CD14-positive monocyte (primary cell): ENCODE measurements around the gene GNB4. TPM values are rescaled to one million over a fixed set of nuclear protein-coding genes. Genes with fewer than 3 reads are reported as not detected.

Experiments used
- DNase-seq, 3 donors: peaks; one replicate each; pipeline ENCODE4 v3.0.0-alpha.2; 2011 to 2022
- H2AFZ ChIP-seq: 2 replicates; pipeline ENCODE4 v1.6.0; 2012; ENCODE audit warnings: mild to moderate bottlenecking, low read depth, low read length, inconsistent platforms; ENCODE audit not compliant: insufficient read depth, poor library complexity, severe bottlenecking
- H3K27ac ChIP-seq, 2 donors: 1 replicate in 1 of 2; 2 replicates in 1 of 2; pipeline ENCODE4 v1.5.1; 2012 to 2013; ENCODE audit warnings: low read length in 2 of 2, control low read depth in 1 of 2, inconsistent platforms in 1 of 2, low read depth in 1 of 2, mild to moderate bottlenecking in 1 of 2
- H3K27me3 ChIP-seq, 2 donors: one replicate each; pipeline versions ENCODE4 v1.6.0 to v1.6.1; 2011 to 2013; ENCODE audit warnings: low read length in 2 of 2; ENCODE audit not compliant: control insufficient read depth in 2 of 2, insufficient read depth in 2 of 2
- H3K36me3 ChIP-seq, 2 donors: replicated peaks in 1 of 2; 1 replicate in 1 of 2; 2 replicates in 1 of 2; pipeline versions ENCODE4 v1.5.1 to v1.6.1; 2012 to 2013; ENCODE audit warnings: low read length in 2 of 2, control low read depth in 1 of 2, inconsistent platforms in 1 of 2, mild to moderate bottlenecking in 1 of 2; ENCODE audit not compliant: insufficient read depth in 2 of 2, control insufficient read depth in 1 of 2
- H3K4me1 ChIP-seq, 2 donors: 1 replicate in 1 of 2; 2 replicates in 1 of 2; pipeline versions ENCODE4 v1.5.1 to v1.6.1; 2012 to 2013; ENCODE audit warnings: low read length in 2 of 2, control low read depth in 1 of 2, inconsistent platforms in 1 of 2, mild to moderate bottlenecking in 1 of 2, moderate library complexity in 1 of 2; ENCODE audit not compliant: insufficient read depth in 2 of 2, control insufficient read depth in 1 of 2
- H3K4me2 ChIP-seq: replicated peaks from 2 replicates; pipeline ENCODE3; 2012; ENCODE audit warnings: low read length, moderate library complexity, mild to moderate bottlenecking; ENCODE audit not compliant: poor library complexity, severe bottlenecking; ENCODE audit errors: extremely low read depth
- H3K4me3 ChIP-seq, 3 experiments: fragments of 200-600 bp in 1 of 3; sonication (generic) in 1 of 3; replicated peaks in 1 of 3; 1 replicate in 2 of 3; 2 replicates in 1 of 3; pipeline ENCODE4 v1.5.1; 2011 to 2013; ENCODE audit warnings: low read length in 3 of 3, mild to moderate bottlenecking in 3 of 3, control low read depth in 2 of 3, low read depth in 2 of 3, inconsistent platforms in 1 of 3, moderate library complexity in 1 of 3
- H3K79me2 ChIP-seq: 2 replicates; pipeline ENCODE4 v1.6.0; 2012; ENCODE audit warnings: mild to moderate bottlenecking, control low read depth, inconsistent platforms, low read length, moderate library complexity; ENCODE audit not compliant: insufficient read depth
- H3K9ac ChIP-seq: 2 replicates; pipeline ENCODE4 v1.6.0; 2017; ENCODE audit warnings: low read length, mild to moderate bottlenecking; ENCODE audit not compliant: insufficient read depth, poor library complexity, severe bottlenecking
- H3K9me3 ChIP-seq, 2 donors: replicated peaks in 1 of 2; 1 replicate in 1 of 2; 2 replicates in 1 of 2; pipeline versions ENCODE4 v1.5.1 to v1.6.1; 2012 to 2013; ENCODE audit warnings: low read length in 2 of 2, control low read depth in 1 of 2; ENCODE audit not compliant: control insufficient read depth in 1 of 2, insufficient read depth in 1 of 2
- H4K20me1 ChIP-seq: 2 replicates; pipeline ENCODE4 v1.6.0; 2012; ENCODE audit warnings: mild to moderate bottlenecking, low read length, control low read depth, moderate library complexity; ENCODE audit not compliant: insufficient read depth
- H3K27ac Mint-ChIP-seq, 7 donors: one replicate each; pipeline ENCODE4 v1.8.0; 2020; ENCODE audit warnings: mild to moderate bottlenecking in 7 of 7, mixed read lengths in 7 of 7, moderate library complexity in 6 of 7, inconsistent platforms in 2 of 7
- H3K27me3 Mint-ChIP-seq, 3 donors: one replicate each; pipeline ENCODE4 v1.8.0; 2021 to 2022; ENCODE audit warnings: low read depth in 3 of 3, mild to moderate bottlenecking in 3 of 3, mixed read lengths in 3 of 3, moderate library complexity in 3 of 3, inconsistent platforms in 1 of 3
- H3K36me3 Mint-ChIP-seq, 2 donors: one replicate each; pipeline ENCODE4 v1.8.0; 2020; ENCODE audit warnings: mixed read lengths in 2 of 2, inconsistent platforms in 1 of 2, mild to moderate bottlenecking in 1 of 2
- H3K4me1 Mint-ChIP-seq: one replicate; pipeline ENCODE4 v1.8.0; 2020; ENCODE audit warnings: mild to moderate bottlenecking, mixed read lengths
- H3K4me3 Mint-ChIP-seq, 2 donors: one replicate each; pipeline ENCODE4 v1.8.0; 2020; ENCODE audit warnings: mild to moderate bottlenecking in 2 of 2, mixed read lengths in 2 of 2, moderate library complexity in 1 of 2
- H3K9me3 Mint-ChIP-seq, 7 donors: one replicate each; pipeline ENCODE4 v1.8.0; 2020 to 2022; ENCODE audit warnings: mixed read lengths in 7 of 7, mild to moderate bottlenecking in 6 of 7, moderate library complexity in 6 of 7, inconsistent platforms in 2 of 7
- WGBS: methylation state at CpG from one replicate; pipeline ENCODE4 v1.1.5; 2013; ENCODE audit warnings: missing lambda C conversion rate; ENCODE audit not compliant: insufficient coverage; 5-methylcytosine and 5-hydroxymethylcytosine counted together
- intact Hi-C, 2 donors: fragments of 100-400 bp; cut with micrococcal nuclease; formaldehyde crosslinking; loops; one replicate each; pipeline versions ENCODE4 v1.15.0 to v1.15.1; 2023
- polyA plus RNA-seq, 3 donors: library from polyadenylated mRNA; depleted of rRNA in 1 of 3; unstranded in 2 of 3; stranded (reverse) in 1 of 3; fragments of 300-500 nt in 2 of 3; fragments of >200 nt in 1 of 3; fragmentation: Illumina TruSeq in 2 of 3; gene quantifications; 1 replicate in 2 of 3; 2 replicates in 1 of 3; pipeline ENCODE4 v1.2.3, GENCODE V29; 2012 to 2021
- TF ChIP-seq, protein P1 (sequence below): fragments of 200-600 bp; IDR thresholded peaks from one replicate; pipeline ENCODE4 v1.8.0; 2022; ENCODE audit warnings: antibody characterized with exemption, mild to moderate bottlenecking

The GNB4 gene
- polyA plus RNA-seq, 3 donors, result 15.4 to 65.1 (median 63.5) TPM

GRCh38 chr3:179430277-179430870, 20.9 kb downstream of the GNB4 start:
- H4K20me1 ChIP-seq, result peaks cover 97% of the 10 kb centered on the region
- DNase-seq, result no peak
- H3K9me3 ChIP-seq, result no peaks in the 10 kb centered on the region
- intact Hi-C loops, result no loop called here
- H3K4me1 ChIP-seq, result peaks cover 19 to 28% of the 10 kb centered on the region in 2 donors
- 100% methylated on average over 2 of the region's 2 CpGs for WGBS
- Mint-ChIP-seq H3K27ac (peak overlapping the region in 4 of 7 donors; percentile 2 to 74 (median 54)), H3K9me3 (no peaks in the 10 kb centered on the region), H3K27me3 (peaks cover 0 to 2% (median 1%) of the 10 kb centered on the region in 3 donors), H3K4me1 (peaks cover 42% of the 10 kb centered on the region), H3K36me3 (peaks cover 6 to 28% of the 10 kb centered on the region in 2 donors), H3K4me3 (no peak overlapping the region)
- no peaks in the 10 kb centered on the region for H3K27me3 ChIP-seq
- H3K36me3 ChIP-seq, result peaks cover 9 to 16% of the 10 kb centered on the region in 2 donors
- H3K4me3 ChIP-seq, result no peak overlapping the region
- peaks cover 95% of the 10 kb centered on the region for H3K79me2 ChIP-seq
- H3K9ac ChIP-seq, result no peak overlapping the region
- H2AFZ ChIP-seq, result no peak overlapping the region
- no peak overlapping the region for H3K4me2 ChIP-seq
- peak overlapping the region in 1 of 2 donors; percentile 6 for H3K27ac ChIP-seq
- TF ChIP-seq, protein P1, sequence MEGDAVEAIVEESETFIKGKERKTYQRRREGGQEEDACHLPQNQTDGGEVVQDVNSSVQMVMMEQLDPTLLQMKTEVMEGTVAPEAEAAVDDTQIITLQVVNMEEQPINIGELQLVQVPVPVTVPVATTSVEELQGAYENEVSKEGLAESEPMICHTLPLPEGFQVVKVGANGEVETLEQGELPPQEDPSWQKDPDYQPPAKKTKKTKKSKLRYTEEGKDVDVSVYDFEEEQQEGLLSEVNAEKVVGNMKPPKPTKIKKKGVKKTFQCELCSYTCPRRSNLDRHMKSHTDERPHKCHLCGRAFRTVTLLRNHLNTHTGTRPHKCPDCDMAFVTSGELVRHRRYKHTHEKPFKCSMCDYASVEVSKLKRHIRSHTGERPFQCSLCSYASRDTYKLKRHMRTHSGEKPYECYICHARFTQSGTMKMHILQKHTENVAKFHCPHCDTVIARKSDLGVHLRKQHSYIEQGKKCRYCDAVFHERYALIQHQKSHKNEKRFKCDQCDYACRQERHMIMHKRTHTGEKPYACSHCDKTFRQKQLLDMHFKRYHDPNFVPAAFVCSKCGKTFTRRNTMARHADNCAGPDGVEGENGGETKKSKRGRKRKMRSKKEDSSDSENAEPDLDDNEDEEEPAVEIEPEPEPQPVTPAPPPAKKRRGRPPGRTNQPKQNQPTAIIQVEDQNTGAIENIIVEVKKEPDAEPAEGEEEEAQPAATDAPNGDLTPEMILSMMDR, result no peak

GRCh38 chr3:179428876-179429548, 22.3 kb downstream of the GNB4 start:
- Histone ChIP-seq H3K27me3 (no peaks in the 10 kb centered on the region), H3K9me3 (no peaks in the 10 kb centered on the region), H3K9ac (no peak overlapping the region), H3K4me2 (no peak overlapping the region), H2AFZ (no peak overlapping the region), H3K4me1 (peaks cover 19 to 28% of the 10 kb centered on the region in 2 donors), H3K27ac (peak overlapping the region in 1 of 2 donors; percentile 6), H4K20me1 (peaks cover 96% of the 10 kb centered on the region), H3K4me3 (no peak overlapping the region), H3K79me2 (peaks cover 88% of the 10 kb centered on the region), H3K36me3 (peaks cover 22 to 29% of the 10 kb centered on the region in 2 donors)
- DNase-seq, result no peak
- peaks cover 37% of the 10 kb centered on the region for H3K4me1 Mint-ChIP-seq
- peaks cover 0 to 2% (median 1%) of the 10 kb centered on the region in 3 donors for H3K27me3 Mint-ChIP-seq
- WGBS, result 95% methylated on average over 4 of the region's 8 CpGs
- TF ChIP-seq, protein P1, result no peak
- H3K36me3 Mint-ChIP-seq, result peaks cover 19 to 38% of the 10 kb centered on the region in 2 donors
- intact Hi-C loops, result no loop called here
- no peaks in the 10 kb centered on the region for H3K9me3 Mint-ChIP-seq
- H3K4me3 Mint-ChIP-seq, result no peak overlapping the region
- H3K27ac Mint-ChIP-seq, result peak overlapping the region in 1 of 7 donors; percentile 38
